Choroid plexus epithelial cell (primary cell): ENCODE measurements around the gene INPP4A.
A peak's percentile ranks its signal among the peaks of the same experiment; 100 is the strongest.

Source experiments
- DNase-seq: peaks from one replicate; pipeline ENCODE4 v3.0.0-alpha.2; 2010; ENCODE audit warnings: low read depth
- H3K4me3 ChIP-seq: 2 replicates; pipeline ENCODE4 v1.5.1; 2011; ENCODE audit warnings: low read depth, mild to moderate bottlenecking, control low read depth, low read length, moderate library complexity
- TF ChIP-seq, protein P1 (sequence below): conservative IDR thresholded peaks from 2 replicates; pipeline ENCODE4 v1.5.1; 2011; ENCODE audit warnings: low read depth, mild to moderate bottlenecking, control low read depth, inconsistent platforms, low read length, moderate library complexity

INPP4A gene

DNA sequence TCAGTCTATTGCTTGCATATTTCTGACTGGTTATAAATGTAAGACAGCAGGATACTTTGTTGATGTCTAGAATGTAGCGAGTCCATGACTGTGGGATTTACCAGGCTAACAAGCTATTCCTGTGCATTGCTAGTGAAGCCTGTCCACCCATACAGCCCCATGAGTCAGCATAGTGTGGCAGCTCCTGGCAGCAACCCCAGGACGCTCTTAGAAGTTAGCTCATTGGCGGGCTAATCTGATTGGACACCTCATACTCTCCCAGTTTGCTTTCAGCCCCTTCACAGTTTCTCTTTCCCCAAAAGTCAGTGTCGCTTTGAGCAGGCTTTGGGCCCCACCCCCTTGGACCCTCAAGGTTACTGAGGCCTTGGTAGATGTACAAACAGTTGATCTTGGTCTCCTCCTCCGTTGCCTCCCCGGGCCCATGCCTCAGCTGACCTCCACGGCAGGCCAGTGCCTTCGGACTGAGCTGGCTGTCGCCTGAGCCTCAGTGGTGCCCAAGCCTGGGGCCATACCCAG, 115.7 kb downstream of the INPP4A start:
- peak; percentile 94 for DNase-seq
- no peak overlapping the region for H3K4me3 ChIP-seq
- TF ChIP-seq, protein P1, sequence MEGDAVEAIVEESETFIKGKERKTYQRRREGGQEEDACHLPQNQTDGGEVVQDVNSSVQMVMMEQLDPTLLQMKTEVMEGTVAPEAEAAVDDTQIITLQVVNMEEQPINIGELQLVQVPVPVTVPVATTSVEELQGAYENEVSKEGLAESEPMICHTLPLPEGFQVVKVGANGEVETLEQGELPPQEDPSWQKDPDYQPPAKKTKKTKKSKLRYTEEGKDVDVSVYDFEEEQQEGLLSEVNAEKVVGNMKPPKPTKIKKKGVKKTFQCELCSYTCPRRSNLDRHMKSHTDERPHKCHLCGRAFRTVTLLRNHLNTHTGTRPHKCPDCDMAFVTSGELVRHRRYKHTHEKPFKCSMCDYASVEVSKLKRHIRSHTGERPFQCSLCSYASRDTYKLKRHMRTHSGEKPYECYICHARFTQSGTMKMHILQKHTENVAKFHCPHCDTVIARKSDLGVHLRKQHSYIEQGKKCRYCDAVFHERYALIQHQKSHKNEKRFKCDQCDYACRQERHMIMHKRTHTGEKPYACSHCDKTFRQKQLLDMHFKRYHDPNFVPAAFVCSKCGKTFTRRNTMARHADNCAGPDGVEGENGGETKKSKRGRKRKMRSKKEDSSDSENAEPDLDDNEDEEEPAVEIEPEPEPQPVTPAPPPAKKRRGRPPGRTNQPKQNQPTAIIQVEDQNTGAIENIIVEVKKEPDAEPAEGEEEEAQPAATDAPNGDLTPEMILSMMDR, result no peak

DNA sequence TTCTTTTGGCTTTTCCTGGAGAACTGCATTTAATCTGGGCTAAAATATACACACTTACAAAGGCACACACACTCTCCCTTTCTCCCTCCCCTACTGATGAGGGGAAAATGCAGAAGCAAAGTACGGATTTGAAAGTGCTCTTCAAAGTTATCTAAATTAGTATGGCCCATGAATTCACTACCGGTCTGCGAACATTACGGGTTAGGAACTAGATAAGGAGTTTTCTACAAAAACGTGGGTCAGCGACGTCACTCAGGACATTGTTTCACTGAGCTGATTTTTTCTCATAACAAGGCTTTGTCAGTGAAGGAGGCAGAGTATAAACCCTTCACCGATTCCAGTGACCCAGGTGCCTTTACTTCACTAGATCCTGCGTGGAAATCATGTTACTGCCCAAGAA, 116.4 kb downstream of the INPP4A start:
- TF ChIP-seq, protein P1, result no peak
- no peak for DNase-seq
- H3K4me3 ChIP-seq, result no peak overlapping the region

DNA sequence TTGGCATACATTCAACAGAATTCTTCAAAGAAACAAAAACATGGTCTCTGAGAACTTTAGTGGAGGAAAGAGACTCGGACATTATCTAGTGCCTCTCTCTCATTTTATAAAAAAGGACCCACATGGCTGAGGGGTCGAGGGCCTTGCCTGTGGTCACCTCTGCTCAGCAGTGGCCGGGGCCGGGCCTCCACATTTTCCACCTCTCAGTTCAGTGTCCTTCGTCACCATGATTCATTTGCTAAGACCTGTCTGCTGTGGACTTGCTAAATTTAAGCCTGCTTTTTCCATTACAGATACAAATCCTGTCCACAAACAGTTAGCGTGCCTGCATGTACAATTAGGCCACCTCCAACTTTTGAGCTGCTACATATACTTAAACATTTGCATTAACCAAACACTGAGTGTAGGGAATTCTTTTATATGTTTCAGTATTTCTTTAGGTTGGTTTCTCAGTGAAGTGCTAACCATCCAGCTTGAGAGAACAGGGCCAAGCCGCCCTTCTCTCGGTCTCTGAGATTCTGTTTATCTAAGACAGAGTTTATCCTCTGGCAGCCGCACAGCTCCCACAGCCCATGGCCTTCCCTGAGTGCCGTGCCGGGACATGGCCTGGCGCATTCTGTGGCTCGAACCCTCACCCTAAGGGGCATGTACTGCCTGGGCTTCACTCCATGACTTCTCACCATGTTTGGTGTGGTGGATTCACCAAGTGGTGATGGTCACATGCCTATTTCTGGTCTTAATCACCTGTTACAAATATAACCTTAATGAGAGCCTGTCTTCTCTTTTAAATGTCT, 117.4 kb downstream of the INPP4A start:
- TF ChIP-seq, protein P1, result no peak
- H3K4me3 ChIP-seq, result no peak overlapping the region
- peak; percentile 32 for DNase-seq

DNA sequence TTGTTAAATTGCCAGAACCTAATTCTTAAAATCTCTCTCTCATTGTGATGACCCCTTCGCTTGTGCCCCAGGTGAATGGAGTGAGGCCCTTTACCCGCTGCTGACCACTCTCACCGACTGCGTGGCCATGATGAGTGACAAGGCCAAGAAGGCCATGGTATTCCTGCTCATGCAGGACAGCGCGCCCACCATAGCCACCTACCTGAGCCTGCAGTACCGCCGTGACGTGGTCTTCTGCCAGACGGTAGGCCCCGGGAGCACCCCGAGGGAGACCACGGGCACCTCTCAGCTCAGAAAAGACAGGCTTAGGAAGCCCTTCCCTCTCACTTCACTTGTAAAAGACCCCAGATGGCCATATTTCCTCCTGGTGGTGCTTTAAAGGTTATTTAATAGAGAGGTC, 118.7 kb downstream of the INPP4A start:
- TF ChIP-seq, protein P1, result no peak
- H3K4me3 ChIP-seq, result no peak overlapping the region
- no peak for DNase-seq

DNA sequence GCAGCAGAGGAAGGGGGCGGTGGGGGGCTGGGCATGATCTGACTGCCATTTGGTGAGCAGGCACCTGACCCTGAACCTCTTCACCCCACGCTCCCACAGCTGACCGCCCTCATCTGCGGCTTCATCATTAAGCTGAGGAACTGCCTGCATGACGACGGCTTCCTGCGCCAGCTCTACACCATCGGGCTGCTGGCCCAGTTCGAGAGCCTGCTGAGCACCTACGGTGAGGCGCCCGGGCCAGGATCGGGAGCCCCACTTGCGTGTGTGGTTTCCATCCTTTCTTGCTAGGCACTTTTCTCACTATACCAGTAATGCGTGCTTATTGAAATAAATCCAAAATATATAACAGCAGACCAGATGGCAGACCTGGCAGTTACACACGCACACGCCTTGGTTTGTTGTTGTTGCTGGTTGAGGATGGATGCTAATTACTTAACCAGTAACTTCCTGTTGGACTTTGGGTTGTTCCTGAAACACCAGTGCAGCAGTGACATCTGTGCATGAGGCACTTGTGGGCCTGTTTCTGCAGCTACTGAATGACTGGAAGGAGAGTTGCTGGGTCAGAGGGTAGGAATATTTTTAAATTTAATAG, 120.0 kb downstream of the INPP4A start:
- DNase-seq, result no peak
- TF ChIP-seq, protein P1, result no peak
- no peak overlapping the region for H3K4me3 ChIP-seq

DNA sequence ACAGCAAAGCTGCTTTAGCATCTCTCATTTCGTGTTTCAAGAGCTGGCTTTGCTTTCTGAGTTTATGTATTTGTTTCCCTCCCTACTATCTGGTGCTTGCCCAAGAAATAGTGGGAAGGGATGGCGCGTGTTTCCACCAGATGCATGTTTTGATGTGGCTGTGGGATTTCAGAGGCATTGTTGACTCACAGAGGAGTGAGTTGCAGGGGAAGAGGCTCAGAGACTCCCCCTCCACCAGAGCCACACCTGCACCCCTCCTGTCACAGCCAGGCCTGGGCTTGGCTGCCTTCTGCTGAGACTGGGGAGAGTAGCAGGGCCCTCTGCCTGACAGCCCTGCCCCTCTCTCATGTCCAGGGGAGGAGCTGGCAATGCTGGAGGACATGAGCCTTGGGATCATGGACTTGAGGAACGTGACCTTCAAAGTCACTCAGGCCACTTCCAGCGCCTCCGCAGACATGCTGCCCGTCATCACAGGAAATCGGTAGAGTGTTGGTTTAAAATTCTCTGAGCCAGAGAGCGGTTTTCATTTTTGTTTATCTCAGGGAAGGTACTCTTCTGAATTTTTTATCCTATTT, 120.7 kb downstream of the INPP4A start:
- H3K4me3 ChIP-seq, result no peak overlapping the region
- TF ChIP-seq, protein P1, result no peak
- no peak for DNase-seq
